RPMI7951 (cell line): ENCODE measurements around the gene MED17. TPM values are rescaled to one million over a fixed set of nuclear protein-coding genes. Genes with fewer than 3 reads are reported as not detected.

ENCODE experiments used
- DNase-seq: peaks from one replicate; pipeline ENCODE4 v3.0.0-alpha.2; 2012; ENCODE audit warnings: low read depth
- total RNA-seq: library from RNA; depleted of rRNA; stranded (reverse); fragments of >200 nt; shearing (Covaris generic); gene quantifications from 2 replicates; pipeline ENCODE4 v1.2.3, GENCODE V29; 2014; rRNA removed

Gene MED17
- total RNA-seq, 1 experiment from 2014 or later, result 41.3 TPM

GRCh38 chr11:93849751-93850593 lies 65.9 kb downstream of the MED17 start:
- DNase-seq, result peak; percentile 15

- DNase-seq, result no peak
Measured at GRCh38 chr11:93850594-93851018, 66.5 kb downstream of the MED17 start, which contains the start of gene VSTM5. VSTM5 (minus strand) TSS chr11:93850618; CDS start chr11:93850502, 116 bp downstream.

- no peak for DNase-seq
Measured at GRCh38 chr11:93852242-93852641, 68.2 kb downstream of the MED17 start.

GRCh38 chr11:93857413-93858120 lies 73.5 kb downstream of the MED17 start:
- peak; percentile 16 for DNase-seq

- no peak for DNase-seq
Measured at GRCh38 chr11:93858121-93858775, 74.2 kb downstream of the MED17 start.

- no peak for DNase-seq
Measured at GRCh38 chr11:93861808-93862207, 77.7 kb downstream of the MED17 start.

Other genes with a start within 250 kb of the MED17 start
- 4.2 and 7.2 TPM in 2 replicates for gene SMCO4, start 240.9 kb upstream of the MED17 start, total RNA-seq
- gene CEP295, start 122.6 kb upstream of the MED17 start, total RNA-seq, result 22.7 and 24.9 TPM in 2 replicates
- gene TAF1D, start 42.8 kb upstream of the MED17 start, total RNA-seq, result 134 and 154 TPM in 2 replicates
- 16.6 and 18.9 TPM in 2 replicates for gene C11orf54, start 42.6 kb upstream of the MED17 start, total RNA-seq
- not detected in 2 replicates for gene VSTM5, start 66.3 kb downstream of the MED17 start, total RNA-seq
- 0.10 TPM in 1 of 2 replicates, not detected in the other for gene HEPHL1, start 237.1 kb downstream of the MED17 start, total RNA-seq